Fibroblast of lung (primary cell): ENCODE measurements around the gene DCTN4. TPM values are rescaled to one million over a fixed set of nuclear protein-coding genes. Genes with fewer than 3 reads are reported as not detected.
A peak's percentile ranks its signal among the peaks of the same experiment; 100 is the strongest.

Experiments used
- DNase-seq, 2 donors: peaks; one replicate each; pipeline versions ENCODE4 v3.0.0 to v3.0.0-alpha.2; 2010; ENCODE audit warnings: low read depth in 2 of 2
- H2AFZ ChIP-seq: 2 replicates; pipeline ENCODE4 v1.5.1; 2012; ENCODE audit warnings: low read length, control low read depth, inconsistent platforms
- H3K27ac ChIP-seq: 2 replicates; pipeline ENCODE4 v1.5.1; 2011; ENCODE audit warnings: low read length, control low read depth; ENCODE audit not compliant: insufficient read depth
- H3K27me3 ChIP-seq: 2 replicates; pipeline ENCODE4 v1.5.1; 2011; ENCODE audit warnings: mild to moderate bottlenecking, low read length; ENCODE audit not compliant: control insufficient read depth, insufficient read depth
- H3K36me3 ChIP-seq: 2 replicates; pipeline ENCODE4 v1.5.1; 2011; ENCODE audit warnings: low read length; ENCODE audit not compliant: control insufficient read depth, insufficient read depth
- H3K4me1 ChIP-seq: 2 replicates; pipeline ENCODE4 v1.5.1; 2011; ENCODE audit warnings: low read length; ENCODE audit not compliant: control insufficient read depth, insufficient read depth; ENCODE audit errors: extremely low read depth
- H3K4me2 ChIP-seq: 2 replicates; pipeline ENCODE4 v1.5.1; 2011; ENCODE audit warnings: low read length, control low read depth; ENCODE audit not compliant: insufficient read depth; ENCODE audit errors: extremely low read depth
- H3K4me3 ChIP-seq, 4 experiments: fragments of 200-600 bp in 1 of 4; sonication (generic) in 1 of 4; replicated peaks in 1 of 4; 2 replicates each; pipeline ENCODE4 v1.5.1; 2011 to 2016; ENCODE audit warnings: low read length in 4 of 4, low read depth in 3 of 4, mild to moderate bottlenecking in 3 of 4, control low read depth in 2 of 4, inconsistent platforms in 1 of 4, mixed read lengths in 1 of 4; ENCODE audit not compliant: insufficient read depth in 1 of 4; ENCODE audit errors: control extremely low read depth in 1 of 4
- H3K79me2 ChIP-seq: 2 replicates; pipeline ENCODE4 v1.5.1; 2012; ENCODE audit warnings: mild to moderate bottlenecking, low read length, inconsistent platforms; ENCODE audit not compliant: control insufficient read depth, insufficient read depth
- H3K9ac ChIP-seq: 2 replicates; pipeline ENCODE4 v1.5.1; 2011; ENCODE audit warnings: mild to moderate bottlenecking, low read length, control low read depth; ENCODE audit not compliant: insufficient read depth
- H3K9me3 ChIP-seq: 2 replicates; pipeline ENCODE4 v1.5.1; 2012; ENCODE audit warnings: low read depth, low read length; ENCODE audit not compliant: control insufficient read depth, insufficient read depth
- H4K20me1 ChIP-seq: 2 replicates; pipeline ENCODE4 v1.5.1; 2011; ENCODE audit warnings: low read length; ENCODE audit not compliant: control insufficient read depth, insufficient read depth; ENCODE audit errors: extremely low read depth
- CTCF ChIP-seq, 2 donors: IDR thresholded peaks in 1 of 2; conservative IDR thresholded peaks in 1 of 2; 1 replicate in 1 of 2; 2 replicates in 1 of 2; pipeline ENCODE4 v1.5.1; 2011 to 2012; ENCODE audit warnings: low read length in 2 of 2, control low read depth in 1 of 2, inconsistent platforms in 1 of 2, low read depth in 1 of 2, mild to moderate bottlenecking in 1 of 2
- EZH2 ChIP-seq: IDR thresholded peaks from 2 replicates; pipeline ENCODE4 v1.5.1; 2012; ENCODE audit warnings: low read length, control low read depth, mild to moderate bottlenecking; ENCODE audit errors: missing control alignments
- polyA plus RNA-seq, 2 donors: library from polyadenylated mRNA; depleted of rRNA in 1 of 2; stranded (reverse) in 1 of 2; unstranded in 1 of 2; fragments of >200 nt; gene quantifications; 2 replicates each; pipeline ENCODE4 v1.2.1, GENCODE V29; 2011 to 2012; ENCODE audit warnings: missing spikeins in 1 of 2
- total RNA-seq: library from RNA; depleted of rRNA; stranded (reverse); fragments of >200 nt; gene quantifications from 2 replicates; pipeline ENCODE4 v1.2.1, GENCODE V29; 2014

DCTN4 gene
- total and polyA plus RNA-seq, 2 donors (not counting 1 experiment from before 2014, with no cell fraction given): 60.0 to 67.2 TPM

GRCh38 chr5:150785950-150786349 is 27.1 kb upstream of the DCTN4 start:
- TF ChIP-seq CTCF (conservative IDR thresholded peaks at IDR 0.05 in 1 of 2, IDR thresholded peaks at IDR 0.05 in 1 of 2; ENCODE audit: low read depth in 1 of 2, low read length in 2 of 2) (no peak), EZH2 (no peak)
- H2AFZ ChIP-seq: no peak overlapping the region
- H3K4me1 ChIP-seq: peaks cover 36% of the 10 kb centered on the region
- no peak overlapping the region for H3K9ac ChIP-seq
- H3K4me2 ChIP-seq: no peak overlapping the region
- H3K4me3 ChIP-seq: no peak overlapping the region
- H3K27ac ChIP-seq: no peak overlapping the region
- no peaks in the 10 kb centered on the region for H4K20me1 ChIP-seq
- peaks cover 72% of the 10 kb centered on the region for H3K79me2 ChIP-seq
- DNase-seq: no peak
- H3K27me3 ChIP-seq: no peaks in the 10 kb centered on the region
- no peaks in the 10 kb centered on the region for H3K36me3 ChIP-seq
- H3K9me3 ChIP-seq: no peaks in the 10 kb centered on the region

GRCh38 chr5:150783422-150783928 is 24.7 kb upstream of the DCTN4 start:
- Histone ChIP-seq H3K36me3 (no peaks in the 10 kb centered on the region), H3K27me3 (no peaks in the 10 kb centered on the region), H3K9me3 (no peaks in the 10 kb centered on the region), H2AFZ (no peak overlapping the region), H3K9ac (no peak overlapping the region), H4K20me1 (no peaks in the 10 kb centered on the region), H3K4me2 (peak overlapping the region; percentile 66), H3K4me1 (peaks cover 31% of the 10 kb centered on the region), H3K79me2 (peaks cover 72% of the 10 kb centered on the region), H3K4me3 (peak overlapping the region in 2 of 4 experiments; percentile 11 to 91), H3K27ac (peak overlapping the region; percentile 83)
- no peak for TF ChIP-seq CTCF (conservative IDR thresholded peaks at IDR 0.05 in 1 of 2, IDR thresholded peaks at IDR 0.05 in 1 of 2; ENCODE audit: low read depth in 1 of 2, low read length in 2 of 2)
- no peak for TF ChIP-seq EZH2
- DNase-seq: peak; percentile 93 to 98

GRCh38 chr5:150782850-150783249 is 24.0 kb upstream of the DCTN4 start:
- peaks cover 33% of the 10 kb centered on the region for H3K4me1 ChIP-seq
- H3K36me3 ChIP-seq: no peaks in the 10 kb centered on the region
- no peak overlapping the region for H2AFZ ChIP-seq
- TF ChIP-seq CTCF (conservative IDR thresholded peaks at IDR 0.05 in 1 of 2, IDR thresholded peaks at IDR 0.05 in 1 of 2; ENCODE audit: low read depth in 1 of 2, low read length in 2 of 2): no peak
- TF ChIP-seq EZH2: no peak
- H3K79me2 ChIP-seq: peaks cover 71% of the 10 kb centered on the region
- peak overlapping the region; percentile 83 for H3K27ac ChIP-seq
- peak overlapping the region; percentile 66 for H3K4me2 ChIP-seq
- DNase-seq: peak in 1 of 2 donors; percentile 14
- no peaks in the 10 kb centered on the region for H4K20me1 ChIP-seq
- no peaks in the 10 kb centered on the region for H3K9me3 ChIP-seq
- H3K27me3 ChIP-seq: no peaks in the 10 kb centered on the region
- no peak overlapping the region for H3K9ac ChIP-seq
- peak overlapping the region in 2 of 4 experiments; percentile 89 to 91 for H3K4me3 ChIP-seq
